GM19043 (cell line): Measurements from ENCODE around the gene DNMBP.
"Not testable (repeated sequence)": the region's sequence is repeated elsewhere in the genome, so short reads cannot be mapped to it uniquely, and the experiment has no call there.

ENCODE experiments used
- ATAC-seq: cut with Tn5 transposase; IDR thresholded peaks from one replicate; pipeline ENCODE4 v1.9.1; 2021; ENCODE audit warnings: low read depth; ENCODE audit not compliant: unreplicated experiment

DNMBP gene

DNA sequence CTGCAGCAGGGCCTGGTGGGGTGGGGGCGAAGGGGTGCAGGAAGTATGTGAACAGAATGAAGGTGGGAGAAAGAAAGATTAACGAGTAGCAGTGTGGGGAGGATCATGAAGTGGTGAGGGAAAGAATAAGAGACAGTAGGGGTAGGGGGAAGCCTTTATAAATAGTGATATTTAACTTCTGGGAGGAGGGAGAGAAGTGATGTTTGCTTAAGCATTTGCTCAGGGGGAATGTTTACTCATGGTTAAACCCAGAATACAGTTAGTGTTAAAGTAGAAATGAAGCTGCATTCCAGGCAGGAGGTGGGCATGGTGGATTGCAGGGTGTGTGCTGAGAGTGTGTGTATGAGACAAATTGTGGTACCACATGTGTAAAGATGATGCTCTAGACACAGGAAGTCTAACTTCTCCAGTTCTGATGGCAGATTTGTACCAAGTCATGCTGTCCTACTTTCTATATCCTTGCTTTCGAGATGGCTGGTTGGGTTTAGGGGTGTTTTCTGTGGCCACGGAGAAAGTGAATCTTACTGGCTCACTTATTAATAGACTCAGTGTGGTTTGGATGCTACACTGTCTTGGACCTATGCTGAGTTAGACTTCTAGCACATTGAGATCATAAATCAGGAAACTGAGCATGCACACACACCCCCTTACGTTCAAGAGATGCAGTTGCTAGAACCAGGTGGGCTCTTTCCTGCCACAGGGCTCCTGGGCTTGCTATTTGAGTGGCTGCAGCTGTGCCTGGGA lies 10.6 kb upstream of the DNMBP start:
- peak; percentile 74 for ATAC-seq

- no peak for ATAC-seq
Observed at GRCh38 chr10:100019787-100020141, 10.0 kb upstream of the DNMBP start.

DNA sequence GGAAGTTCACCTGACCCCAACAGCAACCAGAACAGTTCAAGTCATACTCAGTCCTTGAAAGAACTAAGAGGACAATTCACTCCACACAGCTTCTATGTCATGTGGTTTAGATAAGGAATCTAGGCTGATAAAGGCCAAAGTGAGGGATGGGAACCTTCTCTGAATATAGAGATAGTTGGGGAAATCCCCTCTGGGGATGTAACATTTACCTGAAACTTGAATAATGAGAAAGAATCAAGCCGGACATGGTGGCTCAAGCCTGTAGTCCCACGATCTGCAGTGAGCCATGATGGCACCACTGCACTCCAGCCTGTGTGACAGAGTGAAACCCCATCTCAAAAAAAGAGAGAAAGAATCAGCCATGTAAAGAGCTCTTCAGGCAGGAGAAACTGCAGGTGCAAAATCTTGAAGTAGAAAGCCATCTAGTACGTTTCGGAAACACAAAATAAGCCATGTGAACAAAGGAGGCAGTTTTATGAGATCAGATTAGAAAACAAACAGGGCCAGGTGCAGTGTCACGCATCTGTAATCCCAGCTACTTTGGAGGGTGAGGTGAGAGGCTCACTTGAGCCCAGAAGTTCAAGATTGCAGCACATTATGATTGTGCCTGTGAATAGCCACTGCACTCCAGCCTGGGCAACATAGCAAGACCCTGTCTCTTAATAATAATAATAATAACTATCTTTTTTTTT lies 4.5 kb upstream of the DNMBP start:
- peak; percentile 76 for ATAC-seq

DNA sequence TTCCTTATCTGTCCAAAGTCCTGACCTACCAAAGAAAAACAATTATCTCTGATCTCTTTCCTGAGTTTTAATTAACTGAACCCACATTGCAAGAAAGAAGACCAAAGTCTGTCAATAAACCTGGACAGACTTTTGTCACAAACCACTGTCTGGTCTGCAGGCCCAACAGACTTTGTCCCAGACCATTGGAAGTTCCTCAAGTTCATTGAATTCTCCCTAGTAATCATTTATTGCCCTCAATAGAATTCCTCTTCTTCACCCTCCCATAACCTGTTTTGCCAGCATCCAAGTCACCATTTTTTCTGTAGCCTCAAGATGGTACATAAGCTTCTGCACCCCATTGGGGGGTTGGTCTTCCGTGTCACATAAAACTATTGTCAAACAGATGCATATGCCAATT lies 3.9 kb upstream of the DNMBP start:
- no peak for ATAC-seq

DNA sequence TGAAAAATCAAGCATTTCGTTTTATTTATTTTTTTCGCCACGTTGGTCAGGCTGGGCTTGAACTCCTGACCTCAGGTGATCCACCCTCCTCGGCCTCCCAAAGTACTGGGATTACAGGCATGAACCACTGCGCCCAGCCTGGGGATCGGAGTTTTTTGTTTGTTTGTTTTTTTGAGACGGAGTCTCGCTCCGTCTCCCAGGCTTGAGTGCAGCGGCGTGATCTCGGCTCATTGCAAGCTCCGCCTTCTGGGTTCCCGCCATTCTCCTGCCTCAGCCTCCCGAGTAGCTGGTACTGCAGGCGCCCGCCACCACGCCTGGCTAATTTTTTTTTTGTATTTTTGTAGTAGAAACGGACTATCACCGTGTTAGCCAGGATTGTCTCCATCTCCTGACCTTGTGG lies 2.2 kb upstream of the DNMBP start:
- ATAC-seq = not testable (repeated sequence)

GRCh38 chr10:100009283-100009792 lies 409 bp downstream of the DNMBP start:
- peak; percentile 26 for ATAC-seq

DNA sequence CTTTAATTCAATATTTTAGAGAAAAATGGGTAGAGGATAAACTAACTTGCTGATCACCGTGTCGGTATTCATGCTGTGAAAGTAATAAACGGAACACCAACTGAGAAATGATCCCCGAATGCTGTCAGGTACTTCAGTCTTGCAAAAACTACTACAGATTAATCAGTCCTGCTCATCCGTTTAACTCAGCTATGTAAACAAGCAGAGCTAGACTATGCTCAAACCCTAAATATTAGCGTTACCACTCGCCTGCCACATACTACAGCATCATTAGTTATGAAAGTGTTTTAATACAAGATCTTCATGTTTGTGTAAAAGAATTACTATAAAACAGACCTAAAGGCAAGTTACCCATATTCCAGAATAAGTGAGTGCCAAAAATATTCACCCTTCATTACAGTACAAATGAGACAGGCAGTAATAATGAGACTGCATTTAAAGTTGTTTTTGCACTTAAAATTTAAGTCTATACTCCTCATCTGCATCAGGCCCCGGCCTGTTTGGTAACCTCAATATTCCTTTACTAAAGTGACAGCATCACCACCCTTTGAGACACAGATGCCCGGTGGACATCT lies 952 bp downstream of the DNMBP start:
- no peak for ATAC-seq

- ATAC-seq = no peak
Observed at GRCh38 chr10:100008142-100008522, 1.6 kb downstream of the DNMBP start.

DNA sequence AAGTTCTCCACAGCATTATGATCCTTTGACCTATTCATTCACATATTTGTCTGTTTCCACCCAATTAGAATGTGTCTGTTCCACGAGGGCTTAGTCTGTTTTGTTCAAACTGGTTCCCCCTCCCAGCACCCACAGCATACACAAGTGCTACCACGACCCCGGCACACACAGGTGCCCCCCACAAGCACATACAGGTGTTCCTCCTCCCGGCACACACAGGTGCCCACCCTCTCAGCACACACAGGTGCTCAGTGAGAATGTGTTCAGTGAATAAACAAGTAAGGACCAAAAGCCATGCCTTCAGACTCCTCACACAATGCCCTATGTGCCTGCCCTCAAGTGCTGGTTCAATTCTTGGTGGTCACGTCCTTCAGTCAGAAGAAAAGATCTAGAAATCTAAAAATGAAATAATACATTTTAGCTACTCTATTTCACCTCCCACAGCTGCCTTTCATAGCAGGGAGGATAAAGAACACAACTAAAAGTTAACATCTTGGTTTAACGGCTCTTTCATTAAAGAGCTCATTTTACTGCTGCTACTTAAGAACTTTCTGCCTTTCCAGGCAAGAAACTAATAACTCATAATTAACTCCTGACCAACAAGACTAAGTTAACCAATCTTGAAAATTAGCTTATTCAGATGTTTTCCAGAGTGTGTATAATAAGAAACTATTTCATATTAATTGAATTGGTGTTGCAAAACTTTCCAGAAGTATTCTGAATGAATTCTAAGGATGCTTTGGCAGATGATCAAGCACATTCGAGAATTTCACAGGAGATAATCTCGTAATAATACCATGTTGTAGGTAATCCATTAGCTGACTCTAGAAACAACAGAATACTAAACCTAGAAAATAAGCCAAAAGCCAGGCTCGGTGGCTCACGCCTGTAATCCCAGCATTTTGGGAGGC lies 2.3 kb downstream of the DNMBP start:
- no peak for ATAC-seq

- no peak for ATAC-seq
Observed at GRCh38 chr10:100006243-100006886, 3.4 kb downstream of the DNMBP start.

GRCh38 chr10:100004805-100005510 lies 4.8 kb downstream of the DNMBP start:
- no peak for ATAC-seq

DNA sequence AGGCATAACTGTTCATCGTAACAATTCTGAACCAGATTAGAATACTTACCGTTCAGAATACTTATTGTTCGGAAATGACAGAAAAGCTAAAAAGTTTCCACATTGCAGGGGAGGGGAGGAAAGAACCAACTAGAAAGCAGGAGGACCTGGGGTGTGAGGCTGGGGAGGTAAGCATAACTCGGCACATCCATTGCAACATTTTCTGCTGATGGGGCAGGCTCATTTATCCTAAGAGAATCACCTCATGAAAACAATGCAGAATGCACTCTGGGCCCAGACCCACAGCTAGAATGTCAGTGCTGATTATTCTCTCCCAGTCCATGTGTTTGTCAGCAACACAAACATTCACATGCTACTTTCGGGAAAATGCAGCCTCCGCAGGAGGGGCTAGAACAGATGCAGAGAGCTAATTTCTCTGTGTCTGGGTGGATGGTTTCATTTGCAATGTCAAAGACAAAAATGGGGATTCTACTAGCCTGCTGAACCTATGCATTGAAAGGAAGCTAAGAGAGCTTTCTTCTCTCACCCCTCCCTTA lies 9.6 kb downstream of the DNMBP start:
- no peak for ATAC-seq

DNA sequence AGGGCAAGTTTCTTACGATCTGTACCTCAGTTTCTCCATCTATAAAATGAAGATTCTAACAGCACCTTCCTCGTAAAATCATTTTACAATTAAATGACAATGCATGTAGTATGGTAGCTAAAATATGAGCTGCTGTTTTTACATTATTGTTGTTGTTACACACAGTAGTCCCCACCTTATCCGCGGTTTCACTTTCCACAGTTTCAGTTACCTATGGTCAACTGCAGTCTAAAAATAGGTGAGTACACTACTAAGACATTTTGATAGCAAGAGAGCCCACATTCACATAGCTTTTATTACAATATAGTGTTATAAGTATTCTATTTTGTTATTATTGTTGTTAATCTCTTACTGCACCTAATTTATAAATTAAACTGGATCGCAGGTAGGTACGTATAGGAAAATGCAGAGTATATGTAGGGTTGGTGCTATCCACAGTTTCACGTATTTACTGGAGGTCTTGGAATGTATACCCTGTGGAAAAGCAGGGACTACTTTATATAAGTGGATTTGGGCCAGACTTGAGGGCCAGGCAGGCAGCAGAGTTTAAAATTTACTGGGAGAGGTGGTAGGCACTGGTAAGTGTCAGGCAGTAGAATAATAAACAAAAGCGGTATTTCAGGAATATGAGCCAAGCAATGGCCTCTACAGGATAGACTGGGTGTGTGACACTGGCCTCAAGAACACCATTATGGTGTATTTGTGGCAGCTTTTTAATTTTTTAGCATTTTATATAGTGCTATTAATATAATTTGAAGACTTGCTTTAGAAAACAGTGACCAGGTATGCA lies 10.2 kb downstream of the DNMBP start:
- no peak for ATAC-seq

GRCh38 chr10:99998889-99999288 lies 10.9 kb downstream of the DNMBP start:
- ATAC-seq = no peak

- no peak for ATAC-seq
Observed at GRCh38 chr10:99996671-99997648, 12.8 kb downstream of the DNMBP start.

DNA sequence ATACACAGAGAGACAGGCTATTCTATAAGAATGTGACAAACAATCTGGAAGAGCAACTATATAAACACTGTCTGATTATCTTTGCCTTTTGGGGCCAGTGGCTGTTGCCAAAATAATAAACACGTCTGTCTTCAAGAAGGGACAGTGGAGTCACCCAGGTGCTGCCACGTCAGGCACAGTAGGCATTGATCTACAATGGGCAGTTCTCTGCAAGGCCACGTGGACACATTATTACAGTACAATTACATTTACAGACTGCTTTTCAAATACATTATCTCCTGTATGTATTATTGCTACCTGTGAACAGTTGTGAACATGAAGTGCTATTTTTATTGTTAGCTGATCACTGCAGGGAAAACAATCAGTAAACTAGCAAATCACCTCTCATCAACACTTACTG lies 14.0 kb downstream of the DNMBP start:
- ATAC-seq = no peak

DNA sequence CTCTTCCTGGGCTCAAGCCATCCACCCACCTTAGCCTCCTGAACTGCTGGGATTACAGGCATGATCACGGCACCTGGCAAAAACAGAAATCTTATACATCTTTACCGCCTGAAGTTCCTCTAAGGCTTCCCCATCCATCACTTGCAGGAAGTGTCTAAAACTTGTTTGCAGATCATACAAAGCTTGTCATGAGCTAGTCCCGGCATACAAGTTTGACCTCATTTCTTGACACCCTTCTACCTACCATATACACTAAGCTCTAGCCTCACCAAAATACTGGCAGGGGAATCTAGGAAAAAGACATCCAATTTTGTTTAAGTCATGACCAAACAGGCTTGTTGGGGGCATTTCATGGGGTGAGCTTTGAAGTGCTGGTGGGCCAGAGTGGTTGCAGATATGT lies 14.5 kb downstream of the DNMBP start:
- no peak for ATAC-seq
